GM18502 (cell line): ENCODE results near the gene DCAF6.
"Not testable (repeated sequence)": the region's sequence is repeated elsewhere in the genome, so short reads cannot be mapped to it uniquely, and the experiment has no call there.

Source experiments
- ATAC-seq: cut with Tn5 transposase; IDR thresholded peaks from one replicate; pipeline ENCODE4 v1.9.1; 2021; ENCODE audit warnings: mild to moderate bottlenecking; ENCODE audit not compliant: unreplicated experiment, poor library complexity

Gene DCAF6, protein sequence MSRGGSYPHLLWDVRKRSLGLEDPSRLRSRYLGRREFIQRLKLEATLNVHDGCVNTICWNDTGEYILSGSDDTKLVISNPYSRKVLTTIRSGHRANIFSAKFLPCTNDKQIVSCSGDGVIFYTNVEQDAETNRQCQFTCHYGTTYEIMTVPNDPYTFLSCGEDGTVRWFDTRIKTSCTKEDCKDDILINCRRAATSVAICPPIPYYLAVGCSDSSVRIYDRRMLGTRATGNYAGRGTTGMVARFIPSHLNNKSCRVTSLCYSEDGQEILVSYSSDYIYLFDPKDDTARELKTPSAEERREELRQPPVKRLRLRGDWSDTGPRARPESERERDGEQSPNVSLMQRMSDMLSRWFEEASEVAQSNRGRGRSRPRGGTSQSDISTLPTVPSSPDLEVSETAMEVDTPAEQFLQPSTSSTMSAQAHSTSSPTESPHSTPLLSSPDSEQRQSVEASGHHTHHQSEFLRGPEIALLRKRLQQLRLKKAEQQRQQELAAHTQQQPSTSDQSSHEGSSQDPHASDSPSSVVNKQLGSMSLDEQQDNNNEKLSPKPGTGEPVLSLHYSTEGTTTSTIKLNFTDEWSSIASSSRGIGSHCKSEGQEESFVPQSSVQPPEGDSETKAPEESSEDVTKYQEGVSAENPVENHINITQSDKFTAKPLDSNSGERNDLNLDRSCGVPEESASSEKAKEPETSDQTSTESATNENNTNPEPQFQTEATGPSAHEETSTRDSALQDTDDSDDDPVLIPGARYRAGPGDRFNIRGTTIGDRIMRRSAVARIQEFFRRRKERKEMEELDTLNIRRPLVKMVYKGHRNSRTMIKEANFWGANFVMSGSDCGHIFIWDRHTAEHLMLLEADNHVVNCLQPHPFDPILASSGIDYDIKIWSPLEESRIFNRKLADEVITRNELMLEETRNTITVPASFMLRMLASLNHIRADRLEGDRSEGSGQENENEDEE

DNA sequence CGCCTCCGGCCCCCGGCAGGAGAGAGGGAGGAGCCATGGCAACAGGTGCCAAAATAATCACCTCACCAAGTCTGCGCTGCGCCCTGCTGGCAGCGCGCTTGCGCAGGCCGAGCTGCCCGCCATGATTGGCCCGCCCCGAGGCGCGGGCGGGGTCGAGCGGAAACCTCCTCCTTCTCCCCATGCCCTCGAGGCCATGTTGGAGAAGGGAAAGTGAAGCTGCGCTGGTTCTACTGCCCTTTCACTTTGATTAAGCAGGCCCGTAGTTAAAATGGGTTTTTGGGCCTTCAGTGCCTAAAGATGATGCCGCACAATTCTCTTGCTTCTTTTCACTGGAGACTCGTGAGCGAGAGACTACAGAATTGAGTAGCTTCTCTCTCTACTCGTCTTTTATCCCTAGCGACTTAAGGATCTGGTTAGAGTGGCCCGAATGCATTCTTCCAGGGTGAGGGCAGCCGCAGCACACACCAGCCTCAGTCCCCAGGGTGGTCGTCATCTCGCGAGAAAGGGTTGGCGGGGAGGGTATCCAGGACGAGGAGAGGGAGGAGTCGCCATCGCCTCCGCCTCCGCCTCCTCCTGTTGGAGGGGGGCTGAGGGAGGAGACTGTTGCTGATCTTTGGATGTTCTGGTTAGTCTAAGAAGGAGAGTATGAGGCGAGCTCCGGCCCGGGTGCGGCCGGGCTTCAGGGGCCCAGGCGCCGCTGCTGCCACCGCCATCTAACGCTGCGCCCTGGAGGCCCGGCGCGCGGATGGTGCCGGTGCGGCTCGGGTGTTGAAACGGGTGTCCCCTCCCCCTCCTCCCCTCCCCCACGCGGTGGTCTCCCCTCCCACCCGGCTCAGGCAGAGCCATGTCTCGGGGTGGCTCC is at the start of gene DCAF6:
TSS of gene DCAF6 (plus strand) at position 616 of the 862 bp plus-strand sequence. CDS start at position 845, 229 bp downstream.
- ATAC-seq: peak; percentile 79

DNA sequence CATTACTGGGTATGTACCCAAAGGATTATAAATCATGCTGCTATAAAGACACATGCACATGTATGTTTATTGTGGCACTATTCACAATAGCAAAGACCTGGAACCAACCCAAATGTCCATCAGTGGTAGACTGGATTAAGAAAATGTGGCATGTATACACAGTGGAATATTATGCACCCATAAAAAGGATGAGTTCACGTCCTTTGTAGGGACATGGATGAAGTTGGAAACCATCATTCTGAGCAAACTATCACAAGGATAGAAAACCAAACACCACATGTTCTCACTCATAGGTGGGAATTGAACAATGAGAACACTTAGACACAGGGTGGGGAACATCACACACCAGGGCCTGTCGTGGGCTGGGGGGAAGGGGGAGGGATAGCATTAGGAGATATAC is 49.3 kb upstream of the DCAF6 start:
- ATAC-seq: not testable (repeated sequence)

DNA sequence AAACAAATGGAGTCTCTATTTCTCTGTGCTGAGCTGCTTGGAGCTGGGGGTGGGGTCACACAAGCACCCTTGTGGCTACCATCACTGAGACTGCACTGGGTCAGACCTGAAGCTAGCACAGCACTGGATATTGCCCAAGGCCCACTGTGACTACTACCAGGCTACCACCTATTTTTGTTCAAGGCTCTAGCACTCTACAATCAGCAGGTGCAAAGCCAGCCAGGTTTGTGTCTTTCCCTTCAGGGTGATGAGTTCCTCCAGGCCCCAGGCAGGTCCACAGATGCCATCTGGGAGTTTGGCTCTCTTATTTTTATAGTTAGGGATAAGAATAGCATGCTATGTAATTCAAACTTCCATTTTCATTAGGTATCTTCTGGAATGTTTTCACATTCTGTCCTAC is 46.1 kb upstream of the DCAF6 start:
- ATAC-seq: no peak

DNA sequence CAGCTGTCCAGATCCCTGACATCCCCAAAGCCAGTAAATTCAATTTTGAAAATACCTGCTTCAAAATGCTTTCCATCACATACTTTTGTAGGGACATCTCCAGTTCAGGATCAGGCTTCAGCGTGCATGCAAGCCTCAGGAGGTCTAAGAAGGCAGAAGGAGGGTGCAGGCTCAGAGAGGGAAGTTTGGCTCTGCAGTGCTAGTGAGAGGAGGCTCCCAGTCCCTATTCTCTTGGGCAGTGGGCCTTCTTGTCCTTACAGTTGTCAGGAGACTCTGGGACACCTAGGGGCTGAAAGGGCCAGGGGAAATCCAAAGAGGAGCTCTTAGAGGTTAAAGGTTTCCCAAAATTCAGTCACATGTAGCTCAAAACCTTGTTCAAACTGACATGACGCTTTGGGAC is 42.7 kb upstream of the DCAF6 start:
- no peak for ATAC-seq

DNA sequence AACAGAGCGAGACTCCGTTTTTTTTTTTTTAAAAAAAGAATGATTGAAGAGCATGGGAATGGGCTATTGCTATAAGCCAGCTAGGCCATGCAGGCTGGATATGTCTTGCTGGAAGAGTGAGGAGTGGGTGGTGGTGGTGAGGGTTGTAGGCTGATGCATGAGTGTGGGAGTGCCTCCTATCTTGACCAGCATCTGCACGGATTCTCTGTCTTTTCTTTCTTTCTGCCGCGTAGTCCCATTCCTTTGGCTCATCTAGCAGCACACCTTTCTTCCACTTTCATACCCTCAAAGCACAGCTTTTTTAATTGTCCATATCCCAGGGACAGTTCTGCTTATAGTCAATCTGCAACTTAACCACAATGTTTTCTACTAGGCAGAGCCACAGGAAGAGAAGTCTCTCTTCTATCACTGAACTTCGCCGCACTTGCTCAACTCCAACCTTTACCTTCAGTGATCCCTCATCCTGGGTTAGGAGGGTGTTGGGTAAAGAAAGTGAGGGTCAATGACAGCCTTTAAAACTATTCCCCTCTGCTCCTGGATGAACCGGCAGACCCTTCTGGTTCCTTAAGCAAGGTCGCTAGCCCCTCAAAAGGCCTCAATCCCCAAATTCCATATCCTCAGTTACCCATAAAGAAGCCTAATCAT is 37.8 kb upstream of the DCAF6 start:
- ATAC-seq: no peak

DNA sequence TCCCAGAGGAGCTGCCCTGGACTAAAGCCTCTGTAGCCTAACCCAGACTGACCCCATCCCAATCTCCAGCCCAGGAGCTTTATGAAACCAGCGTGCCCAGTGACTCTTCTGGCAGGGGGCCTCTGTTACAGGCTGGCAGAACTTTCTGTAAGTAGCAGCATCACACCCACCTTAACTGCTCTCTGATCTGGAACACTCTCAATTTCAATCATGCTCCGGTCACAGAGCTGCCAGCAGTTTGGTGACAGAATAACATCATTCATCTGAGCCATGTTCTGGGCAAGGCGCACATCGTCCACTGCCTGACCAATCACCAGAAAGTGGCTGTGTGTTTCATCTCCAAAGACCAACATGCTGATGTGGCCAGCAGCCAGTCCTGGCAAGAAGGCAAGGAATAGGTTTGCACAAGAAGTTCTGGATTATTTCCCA is 37.2 kb upstream of the DCAF6 start:
- ATAC-seq: peak; percentile 78

DNA sequence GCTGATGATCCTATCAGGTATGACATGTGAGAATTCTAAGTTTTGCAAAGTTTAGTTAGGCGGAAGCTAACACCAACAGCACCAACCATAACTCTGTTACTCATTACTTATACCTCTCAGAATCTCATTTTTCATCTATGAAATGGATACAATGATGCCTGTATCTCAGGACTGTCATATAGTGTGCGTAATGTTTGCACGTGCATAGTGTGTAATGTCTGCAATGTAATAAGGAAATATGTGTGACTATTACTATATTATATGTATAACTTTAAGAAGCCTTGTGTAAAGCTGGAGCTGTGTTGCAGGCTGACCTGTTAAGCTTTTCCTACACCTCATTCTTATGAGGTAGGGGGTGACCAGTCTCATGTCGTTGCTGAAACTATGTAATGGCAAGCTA is 35.6 kb upstream of the DCAF6 start:
- no peak for ATAC-seq

DNA sequence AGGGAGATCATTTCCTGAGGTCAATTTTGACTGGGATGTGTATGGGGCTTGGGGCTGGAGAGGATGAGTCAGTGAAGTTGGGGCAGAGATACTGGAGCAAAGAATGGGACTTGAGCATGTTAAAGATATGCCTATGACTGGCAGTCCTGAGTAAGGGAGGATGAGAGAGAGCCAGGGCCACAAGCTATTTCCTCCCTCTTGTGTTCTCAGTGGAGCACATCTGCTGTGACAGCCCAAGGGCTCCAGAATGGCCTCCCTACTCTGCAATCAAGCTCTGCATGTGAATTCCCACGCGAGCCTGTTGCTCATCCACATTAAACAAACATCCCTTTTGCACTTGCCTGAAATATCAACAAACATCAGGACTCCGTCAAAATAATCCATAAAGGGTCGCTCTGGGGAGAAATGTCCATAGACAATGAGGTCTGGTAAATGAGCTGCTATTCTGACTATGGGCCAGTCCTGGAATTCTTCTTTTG is 31.8 kb upstream of the DCAF6 start:
- no peak for ATAC-seq

DNA sequence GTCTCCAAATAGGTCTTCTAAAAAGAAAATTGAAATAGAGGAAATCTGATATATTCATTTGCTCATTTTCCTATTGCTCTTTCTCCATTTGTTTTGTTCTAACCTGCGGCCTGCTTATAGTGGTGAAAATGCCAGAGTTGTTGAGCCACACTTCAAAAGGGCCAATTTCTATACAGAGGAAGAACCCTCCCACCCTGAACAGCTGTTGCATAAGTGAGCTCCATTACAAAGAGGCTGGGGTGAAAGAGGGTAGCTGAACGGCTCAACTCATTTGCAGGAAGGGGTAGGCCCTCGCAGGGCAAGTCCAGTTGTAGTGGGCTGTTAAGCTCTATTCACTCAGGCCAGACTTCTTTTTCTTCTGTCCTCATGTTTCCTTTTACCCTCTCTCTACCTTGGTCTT is 31.3 kb upstream of the DCAF6 start:
- ATAC-seq: no peak

DNA sequence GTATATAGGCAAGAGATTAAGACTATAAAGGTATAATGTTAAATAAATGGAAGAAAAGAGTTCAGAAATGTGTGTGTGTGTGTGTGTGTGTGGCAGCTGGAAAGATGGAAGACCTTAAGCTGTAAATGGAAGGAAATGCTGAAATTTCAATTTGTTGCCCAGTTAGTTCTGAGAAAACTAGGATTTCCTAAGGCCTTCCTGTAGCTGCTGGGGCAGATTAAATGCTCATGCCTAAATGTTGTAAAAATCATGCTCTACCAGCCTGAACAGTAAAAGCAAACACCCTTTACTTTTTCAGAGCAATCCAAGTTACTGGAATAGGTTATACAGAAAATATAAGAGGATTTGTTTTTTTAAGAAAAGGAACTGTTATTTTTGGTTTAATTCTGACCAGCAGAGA is 30.8 kb upstream of the DCAF6 start:
- no peak for ATAC-seq

DNA sequence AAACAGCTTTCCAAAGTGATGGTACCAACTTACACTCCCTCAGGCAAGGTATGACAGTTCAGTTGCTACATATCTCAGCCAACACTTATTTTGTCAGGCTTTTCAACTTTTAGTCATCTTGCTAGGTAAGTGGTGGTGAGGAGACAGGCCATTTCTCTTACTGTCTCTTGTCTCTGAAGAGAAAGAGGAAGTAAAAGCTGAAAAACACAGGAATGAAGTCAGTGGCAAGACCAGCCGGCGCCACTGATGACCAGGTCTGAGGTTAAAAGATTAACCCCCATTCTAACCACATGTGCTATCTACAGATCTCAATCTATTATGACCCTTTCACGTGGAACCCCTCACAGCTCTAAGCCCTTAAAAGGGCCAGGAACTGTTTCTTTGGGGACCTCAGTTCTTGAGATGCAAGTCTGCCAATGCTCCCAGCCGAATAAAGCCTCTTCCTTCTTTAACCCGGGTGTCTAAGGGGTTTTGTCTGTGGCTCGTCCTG is 26.7 kb upstream of the DCAF6 start:
- ATAC-seq: no peak

DNA sequence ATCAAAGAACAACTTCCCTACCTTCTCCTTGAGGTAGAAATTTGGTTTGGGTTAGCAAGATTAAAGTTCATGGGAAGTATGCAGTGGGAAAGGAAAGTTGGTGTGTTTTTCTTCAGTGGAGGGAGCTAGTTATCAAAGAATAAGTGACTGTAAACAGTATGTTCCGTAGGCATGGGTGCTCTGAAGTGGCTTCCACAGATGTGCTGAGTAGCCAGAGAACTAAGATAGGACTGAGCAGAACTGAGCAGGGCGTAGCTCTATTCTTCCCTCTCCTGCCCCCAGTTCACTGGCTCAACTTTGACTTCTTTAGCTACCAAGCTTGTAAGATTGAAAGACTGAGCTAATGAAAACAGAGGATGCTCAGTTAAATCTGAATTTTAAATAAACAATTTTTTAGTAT is 26.0 kb upstream of the DCAF6 start:
- no peak for ATAC-seq

DNA sequence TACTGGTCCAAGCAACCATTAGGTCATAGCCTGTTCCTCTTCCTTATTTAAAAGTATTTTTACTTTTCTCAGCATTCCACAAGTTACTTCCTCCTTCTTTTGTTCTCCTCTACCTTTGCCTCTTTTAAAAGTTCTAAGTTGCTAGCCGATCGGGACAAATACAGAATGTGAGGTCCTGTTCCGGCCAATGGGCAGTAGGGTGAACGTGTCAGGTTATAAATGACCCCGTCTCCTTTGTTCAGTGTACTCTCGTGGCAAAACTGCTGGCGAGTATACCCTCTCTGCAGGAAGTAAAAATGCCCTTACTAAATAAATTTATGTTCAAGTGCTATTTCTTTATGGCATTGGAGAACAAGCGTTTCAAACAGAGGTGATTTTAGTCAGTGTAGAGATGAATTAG is 25.1 kb upstream of the DCAF6 start:
- ATAC-seq: no peak

DNA sequence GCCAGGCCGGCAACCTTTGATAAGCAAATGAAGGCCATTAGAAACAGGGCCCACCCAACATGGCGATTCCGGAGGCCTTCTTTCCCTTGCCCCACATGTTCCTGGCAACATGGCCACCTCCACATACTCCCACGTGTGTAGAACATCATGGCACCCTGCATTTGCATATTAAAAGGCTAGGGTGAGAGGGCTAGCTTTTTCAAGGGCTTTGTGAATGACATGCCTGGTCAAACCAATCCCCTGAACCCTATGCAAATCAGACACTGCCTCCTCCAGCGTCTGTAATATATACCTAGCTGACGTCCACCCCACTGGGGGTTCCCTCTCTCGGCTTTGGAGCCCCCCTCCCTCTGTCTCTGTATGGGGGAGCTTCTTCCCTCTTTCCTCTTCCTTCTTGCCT is 24.2 kb upstream of the DCAF6 start:
- ATAC-seq: no peak

DNA sequence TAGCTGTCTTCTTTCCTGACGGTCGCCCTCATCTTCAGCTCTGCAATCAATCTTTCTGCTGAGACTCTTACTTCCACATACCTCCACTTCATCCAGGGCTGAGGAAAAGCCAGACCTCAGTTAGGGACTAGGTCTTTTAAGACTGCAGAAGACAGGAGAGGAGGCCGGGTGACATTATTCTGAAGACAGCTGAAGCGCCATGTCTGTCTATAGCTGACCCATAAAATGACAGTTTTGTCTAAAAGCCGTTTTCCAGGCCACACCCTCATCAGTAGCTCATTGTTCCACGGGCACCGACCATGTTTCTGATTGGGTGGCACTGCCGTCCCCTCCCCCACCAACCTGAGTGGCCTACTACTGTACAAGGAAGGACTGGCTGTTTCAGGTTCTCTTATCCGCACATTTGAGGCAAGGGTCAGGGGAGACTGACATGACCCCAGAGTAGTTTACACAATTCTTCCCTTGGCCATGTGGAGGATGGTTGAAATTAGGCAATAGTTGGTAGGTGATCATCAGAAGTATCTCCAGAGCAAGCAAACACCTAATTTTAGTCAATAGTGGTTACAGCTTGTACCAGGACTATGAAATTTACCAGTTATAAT is 22.5 kb upstream of the DCAF6 start, which contains the start of gene ADCY10:
TSS of gene ADCY10 (minus strand) at position 240 of the 602 bp plus-strand sequence. CDS start 8,994 bp downstream, outside the sequence.
- ATAC-seq: no peak

DNA sequence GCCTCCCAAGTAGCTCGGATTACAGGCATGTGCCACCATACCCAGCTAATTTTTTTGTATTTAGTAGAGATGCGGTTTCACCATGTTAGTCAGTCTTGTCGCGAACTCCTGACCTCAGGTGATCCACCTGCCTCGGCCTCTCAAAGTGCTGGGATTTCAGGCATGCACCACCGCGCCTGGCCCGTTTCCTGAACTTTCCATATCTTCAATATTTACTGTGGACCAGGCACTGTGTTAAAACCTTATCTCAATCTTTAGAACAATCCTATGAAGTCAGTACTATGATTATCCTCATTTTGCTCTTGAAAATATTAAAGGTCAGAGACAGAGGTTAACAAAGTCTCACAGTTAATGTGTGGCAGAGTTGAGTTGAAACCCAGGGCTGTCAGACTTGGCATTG is 20.9 kb upstream of the DCAF6 start:
- no peak for ATAC-seq

DNA sequence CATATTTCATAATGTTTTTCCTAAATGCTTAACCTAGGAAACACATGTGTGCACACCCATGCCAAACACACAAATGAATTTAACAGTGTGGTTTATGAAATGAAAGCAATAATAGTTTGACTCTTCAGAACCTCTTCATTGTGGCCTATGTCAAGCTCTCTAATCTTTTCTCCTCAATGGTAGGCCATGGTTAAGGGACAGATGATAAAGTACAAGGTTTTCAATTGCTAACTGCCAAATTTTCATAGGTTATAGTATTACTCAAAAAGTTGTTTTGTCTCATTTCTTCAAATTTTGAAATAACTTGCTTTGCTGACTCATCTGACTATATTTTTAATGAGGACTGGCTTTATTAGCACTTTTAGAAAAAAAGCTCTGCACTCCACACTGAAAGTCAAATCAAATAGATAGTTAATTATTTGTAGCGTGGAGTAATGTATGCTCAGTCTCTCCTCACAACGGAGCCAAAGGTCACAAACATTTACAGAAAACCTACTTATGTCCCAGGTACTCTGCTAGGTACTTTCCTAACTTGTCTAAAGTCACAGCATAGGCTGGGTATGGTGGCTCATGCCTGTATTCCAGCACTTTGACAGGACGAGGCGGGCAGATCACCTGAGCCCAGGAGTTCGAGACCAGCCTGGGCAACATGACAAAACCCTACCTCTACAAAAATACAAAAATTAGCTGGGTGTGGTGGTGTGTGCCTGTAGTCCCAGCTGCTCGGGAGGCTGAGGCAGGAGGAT is 19.5 kb upstream of the DCAF6 start:
- no peak for ATAC-seq

DNA sequence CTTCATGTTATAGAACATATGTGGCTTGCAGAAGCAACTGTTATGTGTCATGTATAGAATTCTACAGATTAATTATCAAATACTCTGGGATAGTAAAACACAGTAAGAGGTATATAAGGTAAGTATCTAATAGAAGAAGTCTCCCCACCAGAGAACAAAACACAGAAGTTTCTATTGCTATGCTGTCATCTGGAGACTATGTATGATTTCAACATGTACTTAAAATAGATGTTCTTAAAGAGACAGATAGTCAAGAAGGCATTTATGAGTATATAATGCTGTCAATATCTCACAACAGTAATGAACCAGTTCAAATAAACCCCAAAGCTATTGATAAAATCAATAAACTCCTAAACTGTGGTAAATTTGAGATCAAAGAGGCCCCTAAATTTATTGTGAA is 14.5 kb upstream of the DCAF6 start:
- ATAC-seq: peak; percentile 63
